PC-3 (cell line): ENCODE measurements around the gene MRPS10. TPM values are rescaled to one million over a fixed set of nuclear protein-coding genes. Genes with fewer than 3 reads are reported as not detected.

ENCODE experiments used
- ATAC-seq: fragments of 200-7000 bp; cut with Tn5 transposase; 2 replicates; pipeline ENCODE4 v1.9.1; 2020; ENCODE audit warnings: mild to moderate bottlenecking, moderate library complexity
- BruUV-seq: library from RNA; stranded (reverse); fragments of 400-500 nt; replicated peaks from 2 replicates; lab custom pipeline; 2021; lab: Mats Ljungman, UMichigan
- CTCF ChIA-PET: fragments of 300-600 bp; sonication (Branson Sonifier 250); formaldehyde crosslinking; loops from one replicate; lab custom pipeline; 2022; ENCODE audit warnings: antibody characterized with exemption; lab: Charles Lee
- POLR2A ChIA-PET: fragments of 300-600 bp; sonication (Branson Sonifier 250); formaldehyde crosslinking; loops from one replicate; lab custom pipeline; 2022; ENCODE audit warnings: antibody characterized with exemption; ENCODE audit not compliant: unreplicated experiment; lab: Charles Lee
- DNase-seq: peaks from one replicate; pipeline ENCODE4 v3.0.0-alpha.2; 2015
- H2AFZ ChIP-seq: fragments of 300-600 bp; sonication (generic); 2 replicates; pipeline ENCODE4 v1.6.0; 2016; ENCODE audit warnings: antibody characterized with exemption, low read length
- H3F3A ChIP-seq: fragments of 300-600 bp; sonication (generic); one replicate; pipeline ENCODE4 v1.6.0; 2017; ENCODE audit warnings: antibody characterized with exemption, low read length, control low read depth, mild to moderate bottlenecking; ENCODE audit not compliant: unreplicated experiment
- H3K27ac ChIP-seq: fragments of 300-600 bp; sonication (generic); 2 replicates; pipeline ENCODE4 v1.5.1; 2016; ENCODE audit warnings: mild to moderate bottlenecking, low read length
- H3K27me3 ChIP-seq: fragments of 300-600 bp; sonication (generic); 2 replicates; pipeline ENCODE4 v1.6.1; 2016; ENCODE audit warnings: low read length, mixed read lengths
- H3K36me3 ChIP-seq: fragments of 300-600 bp; sonication (generic); 2 replicates; pipeline ENCODE4 v1.6.1; 2016; ENCODE audit warnings: low read depth, mixed run types, low read length, mixed read lengths
- H3K4me1 ChIP-seq: fragments of 300-600 bp; sonication (generic); 2 replicates; pipeline ENCODE4 v1.5.1; 2016; ENCODE audit warnings: low read length; ENCODE audit not compliant: insufficient read depth
- H3K4me2 ChIP-seq: fragments of 300-600 bp; sonication (generic); 2 replicates; pipeline ENCODE4 v1.6.0; 2016; ENCODE audit warnings: low read length
- H3K4me3 ChIP-seq: fragments of 300-600 bp; sonication (generic); 2 replicates; pipeline ENCODE4 v1.5.1; 2016; ENCODE audit warnings: mild to moderate bottlenecking, low read length, mixed read lengths
- H3K79me2 ChIP-seq: fragments of 300-600 bp; sonication (generic); 2 replicates; pipeline ENCODE4 v1.6.1; 2017; ENCODE audit warnings: low read length, mixed read lengths
- H3K9ac ChIP-seq: fragments of 300-600 bp; sonication (generic); 2 replicates; pipeline ENCODE4 v1.6.0; 2016; ENCODE audit warnings: mild to moderate bottlenecking, low read length
- H3K9me2 ChIP-seq: fragments of 300-600 bp; sonication (generic); replicated peaks from 2 replicates; pipeline ENCODE4 v1.6.1; 2016; ENCODE audit warnings: mixed run types, low read length, mixed read lengths
- H3K9me3 ChIP-seq: fragments of 300-600 bp; sonication (generic); 2 replicates; pipeline ENCODE4 v1.6.1; 2016; ENCODE audit warnings: low read length, mixed read lengths
- H4K20me1 ChIP-seq: fragments of 300-600 bp; sonication (generic); 2 replicates; pipeline ENCODE4 v1.6.1; 2016; ENCODE audit warnings: low read length, mixed read lengths
- EZH2 ChIP-seq: fragments of 300-600 bp; sonication (generic); IDR thresholded peaks from one replicate; pipeline ENCODE4 v1.6.1; 2017; ENCODE audit warnings: antibody characterized with exemption, mild to moderate bottlenecking, low read length; ENCODE audit not compliant: unreplicated experiment
- EZH2phosphoT487 ChIP-seq: fragments of 300-600 bp; sonication (generic); IDR thresholded peaks from 2 replicates; pipeline ENCODE4 v1.6.1; 2018; ENCODE audit warnings: mild to moderate bottlenecking, antibody characterized with exemption, low read length, borderline replicate concordance
- intact Hi-C: fragments of 100-400 bp; cut with micrococcal nuclease; formaldehyde crosslinking; loops from 2 replicates; pipeline ENCODE4 v1.9.0; 2023
- total RNA-seq: library from RNA; depleted of rRNA; stranded (reverse); fragments of >200 nt; gene quantifications from 2 replicates; pipeline ENCODE4 v1.2.3, GENCODE V29; 2014
- TF ChIP-seq, protein P1 (sequence below): fragments of 300-600 bp; sonication (generic); conservative IDR thresholded peaks from 2 replicates; pipeline ENCODE4 v1.5.1; 2017; ENCODE audit warnings: antibody characterized with exemption, low read depth, mild to moderate bottlenecking, low read length

The MRPS10 gene
- total RNA-seq, 1 experiment from 2014 or later: 82.1 TPM

GRCh38 chr6:42251500-42251899, 33.8 kb upstream of the MRPS10 start:
- H3K9me3 ChIP-seq: no peaks in the 10 kb centered on the region
- no peaks in the 10 kb centered on the region for H3K9me2 ChIP-seq
- ATAC-seq (no peak), DNase-seq (no peak)
- no peak overlapping the region for H3K9ac ChIP-seq
- intact Hi-C loops: no loop called here
- CTCF ChIA-PET: no interaction called here
- no TSS peak for BruUV-seq
- no peak overlapping the region for H3K4me2 ChIP-seq
- TF ChIP-seq EZH2phosphoT487: no peak
- TF ChIP-seq, protein P1, sequence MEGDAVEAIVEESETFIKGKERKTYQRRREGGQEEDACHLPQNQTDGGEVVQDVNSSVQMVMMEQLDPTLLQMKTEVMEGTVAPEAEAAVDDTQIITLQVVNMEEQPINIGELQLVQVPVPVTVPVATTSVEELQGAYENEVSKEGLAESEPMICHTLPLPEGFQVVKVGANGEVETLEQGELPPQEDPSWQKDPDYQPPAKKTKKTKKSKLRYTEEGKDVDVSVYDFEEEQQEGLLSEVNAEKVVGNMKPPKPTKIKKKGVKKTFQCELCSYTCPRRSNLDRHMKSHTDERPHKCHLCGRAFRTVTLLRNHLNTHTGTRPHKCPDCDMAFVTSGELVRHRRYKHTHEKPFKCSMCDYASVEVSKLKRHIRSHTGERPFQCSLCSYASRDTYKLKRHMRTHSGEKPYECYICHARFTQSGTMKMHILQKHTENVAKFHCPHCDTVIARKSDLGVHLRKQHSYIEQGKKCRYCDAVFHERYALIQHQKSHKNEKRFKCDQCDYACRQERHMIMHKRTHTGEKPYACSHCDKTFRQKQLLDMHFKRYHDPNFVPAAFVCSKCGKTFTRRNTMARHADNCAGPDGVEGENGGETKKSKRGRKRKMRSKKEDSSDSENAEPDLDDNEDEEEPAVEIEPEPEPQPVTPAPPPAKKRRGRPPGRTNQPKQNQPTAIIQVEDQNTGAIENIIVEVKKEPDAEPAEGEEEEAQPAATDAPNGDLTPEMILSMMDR: no peak
- TF ChIP-seq EZH2: no peak
- H3K36me3 ChIP-seq: peaks cover 52% of the 10 kb centered on the region
- H3F3A ChIP-seq: no peaks in the 10 kb centered on the region
- H3K27ac ChIP-seq: no peak overlapping the region
- H2AFZ ChIP-seq: no peak overlapping the region
- H3K4me3 ChIP-seq: no peak overlapping the region
- H4K20me1 ChIP-seq: no peaks in the 10 kb centered on the region
- H3K79me2 ChIP-seq: no peaks in the 10 kb centered on the region
- peaks cover 9% of the 10 kb centered on the region for H3K4me1 ChIP-seq
- H3K27me3 ChIP-seq: no peaks in the 10 kb centered on the region
- POLR2A ChIA-PET: no interaction called here

DNA sequence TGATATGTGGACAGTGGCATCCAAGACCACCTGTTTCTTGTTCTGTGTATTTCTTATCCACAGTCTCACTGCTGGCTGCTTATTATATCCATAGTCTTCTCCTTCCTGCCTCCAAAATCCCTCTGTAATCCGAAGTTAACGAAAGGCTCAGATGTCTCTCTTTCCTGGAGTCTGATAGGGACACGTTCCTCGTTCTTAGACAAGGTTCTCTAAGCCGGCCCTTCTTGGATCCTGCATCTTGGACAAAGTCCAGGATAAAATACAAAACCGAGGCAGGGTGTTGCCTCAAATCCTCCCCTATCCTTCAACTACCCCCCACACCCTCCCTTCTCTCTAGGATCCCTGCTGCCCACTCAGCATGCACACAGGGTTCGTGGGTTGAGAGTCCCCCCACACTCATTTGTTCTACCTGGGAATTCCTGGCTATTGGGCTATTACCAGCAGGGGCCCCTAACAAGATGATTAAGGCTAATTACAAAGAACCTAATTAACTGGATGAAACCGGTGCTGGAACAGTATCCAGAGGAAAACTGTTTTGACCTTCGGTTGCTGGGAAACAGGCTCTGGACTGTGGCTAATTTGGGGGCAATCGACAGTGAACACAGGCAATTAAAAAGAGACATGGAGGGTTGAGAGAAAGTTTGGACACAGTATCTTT, 32.7 kb upstream of the MRPS10 start:
- BruUV-seq: no TSS peak
- no peaks in the 10 kb centered on the region for H3K9me2 ChIP-seq
- H3K4me1 ChIP-seq: peaks cover 9% of the 10 kb centered on the region
- H3K9ac ChIP-seq: no peak overlapping the region
- CTCF ChIA-PET: no interaction called here
- no peak for DNase-seq
- no peaks in the 10 kb centered on the region for H4K20me1 ChIP-seq
- no peak for ATAC-seq
- no peak overlapping the region for H3K4me2 ChIP-seq
- H3K27me3 ChIP-seq: no peaks in the 10 kb centered on the region
- peaks cover 46% of the 10 kb centered on the region for H3K36me3 ChIP-seq
- H3K9me3 ChIP-seq: no peaks in the 10 kb centered on the region
- no peaks in the 10 kb centered on the region for H3F3A ChIP-seq
- no peak overlapping the region for H3K4me3 ChIP-seq
- no peaks in the 10 kb centered on the region for H3K79me2 ChIP-seq
- POLR2A ChIA-PET: no interaction called here
- TF ChIP-seq, protein P1: no peak
- TF ChIP-seq EZH2: no peak
- TF ChIP-seq EZH2phosphoT487: no peak
- H3K27ac ChIP-seq: no peak overlapping the region
- H2AFZ ChIP-seq: no peak overlapping the region
- intact Hi-C loops: no loop called here

GRCh38 chr6:42249279-42249678, 31.6 kb upstream of the MRPS10 start:
- Histone ChIP-seq H3K9me3 (no peaks in the 10 kb centered on the region), H3K4me1 (peaks cover 9% of the 10 kb centered on the region), H3K27me3 (no peaks in the 10 kb centered on the region), H3K79me2 (no peaks in the 10 kb centered on the region), H3K4me3 (no peak overlapping the region), H3K27ac (no peak overlapping the region), H3K9ac (no peak overlapping the region), H2AFZ (no peak overlapping the region), H4K20me1 (no peaks in the 10 kb centered on the region), H3K4me2 (no peak overlapping the region), H3K9me2 (no peaks in the 10 kb centered on the region), H3K36me3 (peaks cover 45% of the 10 kb centered on the region), H3F3A (no peaks in the 10 kb centered on the region)
- ATAC-seq (no peak), DNase-seq (no peak)
- intact Hi-C loops: no loop called here
- BruUV-seq: no TSS peak
- TF ChIP-seq EZH2phosphoT487: no peak
- no peak for TF ChIP-seq EZH2
- TF ChIP-seq, protein P1: no peak
- ChIA-PET POLR2A (no interaction called here), CTCF (no interaction called here)
